T-helper 2 cell treated with Interferon-gamma antibody and Interleukin-4, amounts not matched to agents 100 ng/mL and 5 ng/mL, for 36 hours (primary cell): Measurements from ENCODE around the gene SPSB4. TPM values are rescaled to one million over a fixed set of nuclear protein-coding genes. Genes with fewer than 3 reads are reported as not detected.
"Not testable (repeated sequence)": the region's sequence is repeated elsewhere in the genome, so short reads cannot be mapped to it uniquely, and the experiment has no call there.

ENCODE experiments used
- intact Hi-C: fragments of 100-400 bp; cut with micrococcal nuclease; formaldehyde crosslinking; loops from one replicate; pipeline ENCODE4 v1.15.1; 2023
- total RNA-seq: library from RNA; stranded (reverse); gene quantifications from 2 replicates; pipeline ENCODE4 v1.2.3, GENCODE V29; 2022

The SPSB4 gene
- total RNA-seq, 1 donor from 2014 or later, result not detected

GRCh38 chr3:141113680-141114079 is 62.5 kb downstream of the SPSB4 start:
- intact Hi-C loops, result not testable (repeated sequence)

- intact Hi-C loops, result no loop called here
These were observed 63.1 kb downstream of the SPSB4 start for GRCh38 chr3:141114179-141114745.

GRCh38 chr3:141114816-141115460 is 63.8 kb downstream of the SPSB4 start:
- intact Hi-C loops, result no loop called here

GRCh38 chr3:141115789-141116541 is 64.8 kb downstream of the SPSB4 start:
- intact Hi-C loops, result no loop called here

GRCh38 chr3:141116721-141117120 is 65.6 kb downstream of the SPSB4 start:
- intact Hi-C loops, result no loop called here

GRCh38 chr3:141117982-141118381 is 66.8 kb downstream of the SPSB4 start:
- intact Hi-C loops, result not testable (repeated sequence)

GRCh38 chr3:141122455-141123030 is 71.4 kb downstream of the SPSB4 start:
- intact Hi-C loops, result no loop called here

GRCh38 chr3:141123677-141124410 is 72.7 kb downstream of the SPSB4 start:
- intact Hi-C loops, result no loop called here

GRCh38 chr3:141124715-141125114 is 73.6 kb downstream of the SPSB4 start:
- intact Hi-C loops, result no loop called here

- intact Hi-C loops, result no loop called here
These were observed 74.2 kb downstream of the SPSB4 start for GRCh38 chr3:141125351-141125750.

GRCh38 chr3:141126661-141127343 is 75.7 kb downstream of the SPSB4 start:
- intact Hi-C loops, result no loop called here

- intact Hi-C loops, result no loop called here
These were observed 76.4 kb downstream of the SPSB4 start for GRCh38 chr3:141127344-141128125.

GRCh38 chr3:141128126-141128777 is 77.1 kb downstream of the SPSB4 start:
- intact Hi-C loops, result no loop called here

GRCh38 chr3:141129049-141129448 is 77.9 kb downstream of the SPSB4 start:
- intact Hi-C loops, result no loop called here

GRCh38 chr3:141129541-141130011 is 78.4 kb downstream of the SPSB4 start:
- intact Hi-C loops, result no loop called here

GRCh38 chr3:141143517-141143916 is 92.4 kb downstream of the SPSB4 start:
- intact Hi-C loops, result no loop called here

GRCh38 chr3:141146979-141147470 is 95.9 kb downstream of the SPSB4 start:
- intact Hi-C loops, result no loop called here

GRCh38 chr3:141147657-141148056 is 96.5 kb downstream of the SPSB4 start:
- intact Hi-C loops, result no loop called here

GRCh38 chr3:141148169-141148568 is 97.0 kb downstream of the SPSB4 start:
- intact Hi-C loops, result no loop called here
